ENCODE data around the gene CSTPP1. TPM values are rescaled to one million over a fixed set of nuclear protein-coding genes. Genes with fewer than 3 reads are reported as not detected.

Gene CSTPP1
- total and polyA plus RNA-seq, 2 of the 4 experiments (the other 2 are of a cell fraction) = 22.0 to 35.7 TPM

DNA sequence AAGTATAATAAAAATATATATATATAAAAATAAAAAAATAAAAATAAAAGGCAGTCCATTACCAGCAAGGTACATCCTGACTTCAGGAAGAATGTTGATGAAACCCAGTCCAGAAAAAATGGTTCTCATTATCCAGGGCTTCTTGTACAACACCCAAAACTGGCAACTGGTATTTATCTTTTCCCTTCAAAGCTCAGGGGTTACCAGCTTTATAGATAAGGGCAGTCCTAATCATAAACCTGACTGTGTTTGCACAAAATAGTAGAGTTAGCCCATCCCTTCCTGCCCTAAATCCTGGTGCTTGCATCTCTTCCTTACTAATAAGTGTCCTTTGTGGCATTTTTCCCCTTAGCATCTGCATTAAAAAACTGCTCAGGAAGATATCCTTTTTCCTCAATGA lies 97.5 kb downstream of the CSTPP1 start:
- Histone ChIP-seq H3K56ac (ENCODE audit: extremely low read depth, insufficient read depth, low read length) (no peak overlapping the region), H3K9me1 (ENCODE audit: insufficient read depth, low read length) (no peaks in the 10 kb centered on the region), H3K4me1 (ENCODE audit: control insufficient read depth, insufficient read depth, low read length) (no peaks in the 10 kb centered on the region), H2AFZ (replicated peaks; ENCODE audit: low read length, poor library complexity) (no peak overlapping the region), H2BK15ac (ENCODE audit: low read depth, low read length) (no peak overlapping the region), H3K4me2 (ENCODE audit: low read depth, low read length) (no peak overlapping the region), H2BK20ac (ENCODE audit: low read depth, low read length) (no peak overlapping the region), H4K5ac (ENCODE audit: low read depth, low read length) (no peak overlapping the region), H3K14ac (replicated peaks; ENCODE audit: low read depth, low read length) (no peak overlapping the region), H3K18ac (ENCODE audit: low read depth, low read length) (no peak overlapping the region), H2AK9ac (replicated peaks; ENCODE audit: low read depth, low read length, poor library complexity) (no peak overlapping the region), H3K9me3 (ENCODE audit: control insufficient read depth, insufficient read depth, low read length) (no peaks in the 10 kb centered on the region), H3K9ac (ENCODE audit: low read depth, low read length) (no peak overlapping the region), H2BK120ac (ENCODE audit: low read depth, low read length) (no peak overlapping the region), H2BK5ac (ENCODE audit: low read depth, low read length, poor library complexity, severe bottlenecking) (no peak overlapping the region), H2AK5ac (ENCODE audit: low read depth, low read length) (no peak overlapping the region), H3K4ac (ENCODE audit: low read depth, low read length) (no peak overlapping the region), H3K27me3 (ENCODE audit: control insufficient read depth, insufficient read depth, low read length) (no peaks in the 10 kb centered on the region), H4K20me1 (ENCODE audit: insufficient read depth, low read length) (no peaks in the 10 kb centered on the region), H4K91ac (ENCODE audit: insufficient read depth, low read depth, low read length) (no peak overlapping the region), H3K23ac (ENCODE audit: low read depth, low read length) (no peak overlapping the region), H3K79me1 (ENCODE audit: low read depth in 1 of 2, low read length in 2 of 2) (no peaks in the 10 kb centered on the region), H3K27ac (ENCODE audit: insufficient read depth, low read length) (no peak overlapping the region), H3K36me3 (ENCODE audit: control insufficient read depth, insufficient read depth, low read length) (no peaks in the 10 kb centered on the region), H4K8ac (ENCODE audit: low read depth in 2 of 2, low read length in 2 of 2) (no peak overlapping the region), H3K4me3 (ENCODE audit: insufficient read depth, low read depth, low read length) (no peak overlapping the region)
- intact Hi-C loops (cut with micrococcal nuclease) = no loop called here
- dilution Hi-C loops (cut with HindIII; ENCODE audit: low sequenced_read_pairs, unreplicated experiment) = no loop called here
- in situ Hi-C loops (cut with MboI; ENCODE audit: low sequenced_read_pairs) = no loop called here
- ATAC-seq (ENCODE audit: low read depth) (no peak), DNase-seq (no peak)
- no peak for TF ChIP-seq USF2 (IDR thresholded peaks at IDR 0.05; ENCODE audit: low read depth, low read length)
- TF ChIP-seq POLR2A (IDR thresholded peaks at IDR 0.05; ENCODE audit: low read depth, low read length) = no peak
- TF ChIP-seq RAD21 (IDR thresholded peaks at IDR 0.05; ENCODE audit: low read length) = no peak
- TF ChIP-seq RFX5 (IDR thresholded peaks at IDR 0.05; ENCODE audit: low read depth, low read length) = no peak
- TF ChIP-seq MAZ (IDR thresholded peaks at IDR 0.05; ENCODE audit: borderline replicate concordance, low read depth, low read length) = no peak
- TF ChIP-seq SMC3 (IDR thresholded peaks at IDR 0.05; ENCODE audit: low read depth, low read length) = no peak
- TF ChIP-seq CTCF (conservative IDR thresholded peaks at IDR 0.05; ENCODE audit: low read depth, low read length) = no peak
- no peak for TF ChIP-seq MAFK (IDR thresholded peaks at IDR 0.05; ENCODE audit: low read depth, low read length)
- CTCF ChIA-PET = interaction anchor here (0.6 kb wide), 1 partner anchor 117 kb away, joined by 4 read pairs; no protein-coding TSS in a partner anchor
- POLR2A ChIA-PET (ENCODE audit: unreplicated experiment) = no interaction called here
- BruUV-seq (replicated peaks) = no TSS peak
